Sigmoid colon (tissue), 4 donors: ENCODE measurements around the gene RAB11FIP5.

Experiments
- CTCF ChIP-seq, 4 experiments: fragments of 450-650 bp in 3 of 4; fragments of 200-600 bp in 1 of 4; IDR thresholded peaks; one replicate each; pipeline ENCODE4 v1.5.1; 2016 to 2019; ENCODE audit warnings: antibody characterized with exemption in 4 of 4, mild to moderate bottlenecking in 3 of 4, moderate library complexity in 2 of 4
- EP300 ChIP-seq, 4 donors: sonication (generic); formaldehyde crosslinking; IDR thresholded peaks; one replicate each; pipeline ENCODE4 v1.6.1; 2017; ENCODE audit warnings: antibody characterized with exemption in 4 of 4
- POLR2AphosphoS5 ChIP-seq, 4 donors: sonication (generic); formaldehyde crosslinking; IDR thresholded peaks; one replicate each; pipeline ENCODE4 v1.6.1; 2017; ENCODE audit warnings: antibody characterized with exemption in 4 of 4

DNA sequence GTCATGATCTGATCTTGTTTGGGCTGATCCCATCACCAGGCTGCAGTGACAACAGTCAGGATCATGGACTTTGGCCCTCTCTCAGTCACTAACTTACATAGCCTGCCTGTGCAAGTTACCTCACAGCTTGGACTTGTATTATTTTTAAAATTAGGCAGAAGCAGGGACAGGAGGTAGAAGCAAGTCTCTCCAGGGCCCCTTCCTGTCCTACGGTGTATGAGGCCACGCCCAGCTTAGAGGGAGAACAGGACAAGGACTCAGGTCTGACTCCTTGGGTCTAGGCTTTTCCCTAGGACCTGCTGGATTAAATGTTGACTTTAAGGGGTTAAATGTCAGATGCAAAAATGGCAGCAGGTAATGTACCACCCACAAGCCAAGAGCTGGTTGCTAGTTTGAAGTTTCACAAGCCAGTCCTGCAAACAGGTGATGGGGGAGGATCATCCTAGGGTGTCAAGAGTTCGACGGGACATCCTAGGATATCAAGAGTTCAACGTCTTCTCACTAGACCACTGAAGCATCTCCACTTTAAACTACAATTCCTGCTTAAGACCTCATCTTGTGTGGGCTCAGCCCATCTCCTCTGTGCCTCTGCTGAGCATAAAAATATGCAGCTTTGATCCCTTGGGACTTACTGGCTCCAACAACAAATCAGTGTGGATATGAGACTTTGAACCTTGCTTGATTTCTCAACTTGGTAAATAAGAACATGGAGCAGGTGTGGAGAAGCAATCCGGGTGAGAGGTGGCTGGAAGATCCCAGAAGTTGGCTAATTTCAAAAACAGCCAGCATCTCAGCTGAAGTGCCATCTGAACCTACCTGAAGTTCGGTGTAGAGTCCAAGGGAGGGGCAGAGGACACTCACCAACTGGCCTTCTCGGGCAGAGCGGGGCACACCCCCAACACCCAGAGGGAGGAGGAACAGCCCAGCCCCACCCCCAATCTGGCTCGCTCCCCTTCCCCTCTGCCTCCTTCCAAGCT, 80.7 kb downstream of the RAB11FIP5 start:
- TF ChIP-seq POLR2AphosphoS5 (IDR thresholded peaks at IDR 0.05) (no peak), CTCF (IDR thresholded peaks at IDR 0.05) (no peak), EP300 (IDR thresholded peaks at IDR 0.05) (no peak)
